ENCODE data around the gene GMPR. TPM values are rescaled to one million over a fixed set of nuclear protein-coding genes. Genes with fewer than 3 reads are reported as not detected.

Gene GMPR
- total RNA-seq, 1 donor = 6.5 TPM

GRCh38 chr6:16206595-16207037 is 31.8 kb upstream of the GMPR start:
- peak; percentile 90 for DNase-seq (ENCODE audit: insufficient read length, low spot score, missing footprints)
- H2AFZ ChIP-seq (ENCODE audit: low read length) = peak overlapping the region; percentile 81
- H3K79me2 ChIP-seq (ENCODE audit: insufficient read depth, low read length) = no peaks in the 10 kb centered on the region
- H3K9me3 ChIP-seq (ENCODE audit: low read depth, low read length) = no peaks in the 10 kb centered on the region
- peak; percentile 97 for TF ChIP-seq CTCF (IDR thresholded peaks at IDR 0.05; ENCODE audit: extremely low read depth, low read depth, low read length)
- H3K4me1 ChIP-seq (ENCODE audit: insufficient read depth, low read length) = peaks cover 16% of the 10 kb centered on the region
- H3K27me3 ChIP-seq (ENCODE audit: insufficient read depth, low read length) = peaks cover 6% of the 10 kb centered on the region
- no peaks in the 10 kb centered on the region for H3K36me3 ChIP-seq (ENCODE audit: insufficient read depth, low read length)
- peak overlapping the region; percentile 67 for H3K27ac ChIP-seq (ENCODE audit: low read depth, low read length)
- no peaks in the 10 kb centered on the region for H4K20me1 ChIP-seq (ENCODE audit: insufficient read depth, low read length)
- no peak overlapping the region for H3K4me3 ChIP-seq (ENCODE audit: insufficient read depth, low read length)
- peak overlapping the region; percentile 46 for H3K4me2 ChIP-seq (ENCODE audit: insufficient read depth, low read length)

DNA sequence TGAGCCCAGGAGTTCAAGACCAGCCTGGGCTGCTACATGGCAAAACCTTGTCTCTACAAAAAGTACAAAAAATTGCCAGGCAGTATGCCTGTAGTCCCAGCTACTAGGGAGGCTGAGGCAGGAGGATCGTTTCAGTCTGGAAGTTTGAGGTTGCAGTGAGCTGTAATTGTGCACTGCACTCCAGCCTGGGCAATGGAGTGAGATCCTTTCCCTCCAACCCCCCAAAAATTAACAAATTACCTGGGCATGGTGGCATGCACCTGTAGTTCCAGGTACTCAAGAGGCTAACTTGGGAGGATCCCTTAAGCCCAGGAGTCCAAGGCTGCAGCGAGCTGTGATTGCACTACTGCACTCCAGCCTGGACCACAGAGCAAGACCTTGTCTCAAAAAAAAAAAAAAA is 29.4 kb upstream of the GMPR start:
- no peaks in the 10 kb centered on the region for H3K79me2 ChIP-seq (ENCODE audit: insufficient read depth, low read length)
- no peak for DNase-seq (ENCODE audit: insufficient read length, low spot score, missing footprints)
- no peak overlapping the region for H2AFZ ChIP-seq (ENCODE audit: low read length)
- H4K20me1 ChIP-seq (ENCODE audit: insufficient read depth, low read length) = no peaks in the 10 kb centered on the region
- H3K4me3 ChIP-seq (ENCODE audit: insufficient read depth, low read length) = no peak overlapping the region
- H3K9me3 ChIP-seq (ENCODE audit: low read depth, low read length) = no peaks in the 10 kb centered on the region
- no peak for TF ChIP-seq CTCF (IDR thresholded peaks at IDR 0.05; ENCODE audit: extremely low read depth, low read depth, low read length)
- H3K27me3 ChIP-seq (ENCODE audit: insufficient read depth, low read length) = peaks cover 6% of the 10 kb centered on the region
- H3K27ac ChIP-seq (ENCODE audit: low read depth, low read length) = no peak overlapping the region
- peaks cover 16% of the 10 kb centered on the region for H3K4me1 ChIP-seq (ENCODE audit: insufficient read depth, low read length)
- no peaks in the 10 kb centered on the region for H3K36me3 ChIP-seq (ENCODE audit: insufficient read depth, low read length)
- H3K4me2 ChIP-seq (ENCODE audit: insufficient read depth, low read length) = no peak overlapping the region

DNA sequence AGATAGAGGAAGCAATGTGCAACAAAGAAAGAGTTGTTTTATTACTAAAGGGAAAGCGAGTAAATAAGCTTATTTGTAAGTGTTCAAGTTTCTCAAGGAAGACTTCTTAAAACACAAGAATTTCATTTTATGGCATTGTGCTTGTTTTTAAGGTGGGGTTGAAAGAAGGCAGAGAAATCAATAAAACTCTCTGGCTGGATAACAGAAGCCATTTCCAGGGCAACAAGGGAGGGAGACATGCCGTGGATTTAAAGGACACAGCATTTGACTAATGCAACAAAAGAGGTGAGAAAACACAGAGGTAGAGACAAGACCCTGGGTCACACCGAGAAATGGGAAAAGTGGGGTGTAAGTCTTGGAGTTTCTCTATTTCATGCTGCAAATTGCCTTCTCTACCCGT is 28.8 kb upstream of the GMPR start:
- Histone ChIP-seq H3K4me1 (ENCODE audit: insufficient read depth, low read length) (peaks cover 16% of the 10 kb centered on the region), H3K9me3 (ENCODE audit: low read depth, low read length) (no peaks in the 10 kb centered on the region), H2AFZ (ENCODE audit: low read length) (peak overlapping the region; percentile 49), H3K4me2 (ENCODE audit: insufficient read depth, low read length) (no peak overlapping the region), H3K79me2 (ENCODE audit: insufficient read depth, low read length) (no peaks in the 10 kb centered on the region), H4K20me1 (ENCODE audit: insufficient read depth, low read length) (no peaks in the 10 kb centered on the region), H3K27me3 (ENCODE audit: insufficient read depth, low read length) (peaks cover 6% of the 10 kb centered on the region), H3K36me3 (ENCODE audit: insufficient read depth, low read length) (no peaks in the 10 kb centered on the region), H3K27ac (ENCODE audit: low read depth, low read length) (no peak overlapping the region), H3K4me3 (ENCODE audit: insufficient read depth, low read length) (no peak overlapping the region)
- DNase-seq (ENCODE audit: insufficient read length, low spot score, missing footprints) = no peak
- no peak for TF ChIP-seq CTCF (IDR thresholded peaks at IDR 0.05; ENCODE audit: extremely low read depth, low read depth, low read length)

DNA sequence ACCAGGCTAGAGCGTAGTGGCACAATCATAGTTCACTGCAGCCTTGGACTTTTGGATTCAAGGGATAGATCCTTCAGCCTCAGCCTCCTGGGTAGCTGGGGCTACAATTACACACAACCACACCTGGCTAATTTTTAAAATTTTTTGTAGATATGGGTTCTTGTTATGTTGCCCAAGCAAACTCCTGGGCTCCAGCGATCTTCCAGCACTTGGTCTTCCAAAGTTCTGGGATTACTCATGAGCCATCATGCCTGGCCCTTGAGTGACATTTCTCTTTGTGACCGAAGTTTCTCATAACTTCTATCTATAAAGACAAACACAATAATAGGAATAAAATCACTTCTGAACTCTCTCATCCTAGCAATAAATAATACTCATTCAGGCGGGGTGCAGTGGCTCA is 26.1 kb upstream of the GMPR start:
- TF ChIP-seq CTCF (IDR thresholded peaks at IDR 0.05; ENCODE audit: extremely low read depth, low read depth, low read length) = no peak
- H3K79me2 ChIP-seq (ENCODE audit: insufficient read depth, low read length) = no peaks in the 10 kb centered on the region
- H3K9me3 ChIP-seq (ENCODE audit: low read depth, low read length) = no peaks in the 10 kb centered on the region
- no peak for DNase-seq (ENCODE audit: insufficient read length, low spot score, missing footprints)
- no peak overlapping the region for H3K27ac ChIP-seq (ENCODE audit: low read depth, low read length)
- H3K36me3 ChIP-seq (ENCODE audit: insufficient read depth, low read length) = no peaks in the 10 kb centered on the region
- H2AFZ ChIP-seq (ENCODE audit: low read length) = no peak overlapping the region
- H3K4me1 ChIP-seq (ENCODE audit: insufficient read depth, low read length) = peaks cover 9% of the 10 kb centered on the region
- H3K4me3 ChIP-seq (ENCODE audit: insufficient read depth, low read length) = no peak overlapping the region
- H3K4me2 ChIP-seq (ENCODE audit: insufficient read depth, low read length) = no peak overlapping the region
- H4K20me1 ChIP-seq (ENCODE audit: insufficient read depth, low read length) = no peaks in the 10 kb centered on the region
- peaks cover 6% of the 10 kb centered on the region for H3K27me3 ChIP-seq (ENCODE audit: insufficient read depth, low read length)

Data from osteoblast (primary cell).